ENCODE data around the gene ACSL6. TPM values are rescaled to one million over a fixed set of nuclear protein-coding genes. Genes with fewer than 3 reads are reported as not detected.
A peak's percentile ranks its signal among the peaks of the same experiment; 100 is the strongest.

ACSL6 gene
- total RNA-seq, 1 donor from 2014 or later, result 1.5 TPM

- no peak for DNase-seq (ENCODE audit: low spot score)
These were observed 31.6 kb downstream of the ACSL6 start for GRCh38 chr5:131979816-131980215.

GRCh38 chr5:131977212-131977604 lies 34.2 kb downstream of the ACSL6 start:
- no peak for DNase-seq (ENCODE audit: low spot score)

- no peak for DNase-seq (ENCODE audit: low spot score)
These were observed 34.8 kb downstream of the ACSL6 start for GRCh38 chr5:131976414-131977211.

GRCh38 chr5:131974956-131975726 lies 36.3 kb downstream of the ACSL6 start:
- DNase-seq (ENCODE audit: low spot score), result peak; percentile 9

GRCh38 chr5:131974622-131974955 lies 36.9 kb downstream of the ACSL6 start:
- peak; percentile 0 for DNase-seq (ENCODE audit: low spot score)

- DNase-seq (ENCODE audit: low spot score), result peak; percentile 3
These were observed 37.4 kb downstream of the ACSL6 start for GRCh38 chr5:131974016-131974415.

GRCh38 chr5:131973089-131973712 lies 38.3 kb downstream of the ACSL6 start:
- DNase-seq (ENCODE audit: low spot score), result peak; percentile 8

- no peak for DNase-seq (ENCODE audit: low spot score)
These were observed 43.0 kb downstream of the ACSL6 start for GRCh38 chr5:131968396-131968954.

- no peak for DNase-seq (ENCODE audit: low spot score)
These were observed 44.9 kb downstream of the ACSL6 start for GRCh38 chr5:131966551-131966950.

GRCh38 chr5:131965826-131966415 lies 45.5 kb downstream of the ACSL6 start:
- DNase-seq (ENCODE audit: low spot score), result no peak

GRCh38 chr5:131959906-131960305 lies 51.6 kb downstream of the ACSL6 start:
- DNase-seq (ENCODE audit: low spot score), result no peak

GRCh38 chr5:131959136-131959535 lies 52.3 kb downstream of the ACSL6 start:
- no peak for DNase-seq (ENCODE audit: low spot score)

- no peak for DNase-seq (ENCODE audit: low spot score)
These were observed 53.6 kb downstream of the ACSL6 start for GRCh38 chr5:131957721-131958441.

GRCh38 chr5:131953969-131954368 lies 57.5 kb downstream of the ACSL6 start:
- no peak for DNase-seq (ENCODE audit: low spot score)

- DNase-seq (ENCODE audit: low spot score), result no peak
These were observed 59.1 kb downstream of the ACSL6 start for GRCh38 chr5:131952301-131952857.

- no peak for DNase-seq (ENCODE audit: low spot score)
These were observed 60.8 kb downstream of the ACSL6 start for GRCh38 chr5:131950706-131951105.

- no peak for DNase-seq (ENCODE audit: low spot score)
These were observed 64.0 kb downstream of the ACSL6 start for GRCh38 chr5:131947445-131947844.

GRCh38 chr5:131945551-131946168 lies 65.8 kb downstream of the ACSL6 start, which contains the start of gene MEIKIN:
MEIKIN (minus strand) TSS chr5:131945663; CDS start chr5:131945505, 158 bp downstream.
- no peak for DNase-seq (ENCODE audit: low spot score)

GRCh38 chr5:131944702-131945550 lies 66.5 kb downstream of the ACSL6 start:
- no peak for DNase-seq (ENCODE audit: low spot score)

Measured in mucosa of gallbladder (tissue), 1 donor.